GM19397 (cell line): ENCODE measurements around the gene RBFOX2.
"Not testable (repeated sequence)": the region's sequence is repeated elsewhere in the genome, so short reads cannot be mapped to it uniquely, and the experiment has no call there.

Experiments
- ATAC-seq: cut with Tn5 transposase; IDR thresholded peaks from one replicate; pipeline ENCODE4 v1.9.1; 2021; ENCODE audit warnings: mild to moderate bottlenecking, moderate library complexity; ENCODE audit not compliant: unreplicated experiment

Gene RBFOX2

GRCh38 chr22:35795476-35795875, 233.1 kb downstream of the RBFOX2 start:
- ATAC-seq: no peak

DNA sequence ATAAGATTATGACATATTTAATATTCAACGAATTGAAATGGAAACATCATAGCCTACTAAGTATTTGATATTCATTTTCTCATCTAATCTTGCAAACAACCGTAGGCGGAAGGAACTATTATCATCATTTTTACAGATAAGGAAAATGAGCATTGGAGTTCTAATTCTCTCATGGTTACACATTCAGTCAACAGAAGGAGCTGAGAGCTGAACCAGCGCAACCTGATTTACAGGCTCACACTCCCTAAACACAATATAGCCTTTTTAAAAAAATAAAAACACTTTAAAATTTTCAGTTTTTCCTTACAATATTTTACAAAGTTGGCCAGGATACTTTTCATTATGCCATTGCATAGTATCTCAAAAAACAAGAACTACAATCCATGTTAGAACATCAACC, 236.1 kb downstream of the RBFOX2 start:
- no peak for ATAC-seq

GRCh38 chr22:35791788-35792187, 236.8 kb downstream of the RBFOX2 start:
- ATAC-seq: not testable (repeated sequence)

- ATAC-seq: no peak
Observed at GRCh38 chr22:35785181-35785923, 243.3 kb downstream of the RBFOX2 start.

GRCh38 chr22:35784633-35785032, 244.0 kb downstream of the RBFOX2 start:
- no peak for ATAC-seq

DNA sequence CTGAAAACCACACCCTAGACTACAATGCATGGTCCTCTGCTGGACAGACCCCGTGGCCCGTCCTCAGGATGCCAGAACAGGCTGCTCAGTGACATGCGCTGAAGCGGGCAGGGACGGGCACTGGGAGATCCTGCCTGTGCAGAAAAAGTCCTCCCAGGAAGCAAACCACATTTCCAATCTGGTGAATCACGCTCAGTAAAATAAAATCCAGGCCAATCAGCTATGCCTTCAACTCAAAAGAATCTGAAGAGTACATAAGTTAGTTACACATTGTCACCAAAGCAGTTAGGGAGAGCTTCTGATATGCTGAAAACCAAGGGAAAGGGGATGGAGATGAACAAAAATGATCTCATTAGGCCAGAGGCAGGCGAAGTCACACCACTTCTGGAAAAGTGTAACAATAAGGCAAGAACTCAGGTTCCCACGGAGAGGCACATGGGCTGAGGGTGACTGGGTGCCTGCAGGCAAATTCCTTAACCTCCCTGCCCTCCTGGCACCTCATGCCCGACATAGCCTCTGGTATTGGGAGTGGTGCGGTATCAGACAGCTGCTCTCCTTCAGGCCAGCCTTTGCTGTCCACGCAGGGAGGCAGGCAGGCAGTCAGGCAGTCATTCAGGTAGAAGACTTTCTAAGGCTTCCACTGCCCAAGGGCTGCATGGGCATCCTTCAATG, 244.5 kb downstream of the RBFOX2 start:
- no peak for ATAC-seq

DNA sequence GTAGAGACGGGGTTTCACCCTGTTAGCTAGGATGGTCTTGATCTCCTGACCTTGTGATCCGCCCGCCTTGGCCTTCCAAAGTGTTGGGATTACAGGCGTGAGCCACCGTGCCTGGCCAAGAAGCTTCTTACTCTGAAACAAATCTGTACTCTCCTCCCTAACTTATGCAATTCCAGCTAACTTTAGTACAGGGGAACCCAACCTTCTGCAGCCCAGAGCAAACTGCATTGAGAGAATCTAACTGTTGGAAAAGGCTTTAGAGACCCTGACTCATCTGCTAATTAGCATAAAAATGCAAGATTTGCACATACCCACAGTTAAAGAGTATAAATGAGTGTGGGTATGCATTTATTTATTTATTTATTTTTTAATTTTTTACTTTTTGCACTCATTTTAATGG, 246.1 kb downstream of the RBFOX2 start:
- ATAC-seq: no peak

DNA sequence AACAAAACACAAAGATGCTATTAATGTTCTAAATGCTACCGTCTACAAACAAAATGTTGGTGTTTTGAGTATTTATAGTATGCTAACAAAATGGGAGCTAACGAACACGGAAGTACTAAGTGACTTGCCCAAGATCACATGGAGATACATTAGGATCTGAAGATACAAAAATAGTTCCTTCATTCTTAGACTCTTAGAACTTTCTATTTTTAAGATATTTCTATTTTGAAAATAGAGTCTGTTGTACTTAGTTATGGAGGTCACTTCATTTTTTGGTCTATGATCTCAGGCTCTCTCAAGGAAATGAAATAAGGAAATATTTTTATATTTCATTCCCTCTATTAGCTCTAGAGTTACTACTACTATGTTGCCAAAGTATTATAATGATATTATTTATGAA, 246.7 kb downstream of the RBFOX2 start:
- no peak for ATAC-seq

DNA sequence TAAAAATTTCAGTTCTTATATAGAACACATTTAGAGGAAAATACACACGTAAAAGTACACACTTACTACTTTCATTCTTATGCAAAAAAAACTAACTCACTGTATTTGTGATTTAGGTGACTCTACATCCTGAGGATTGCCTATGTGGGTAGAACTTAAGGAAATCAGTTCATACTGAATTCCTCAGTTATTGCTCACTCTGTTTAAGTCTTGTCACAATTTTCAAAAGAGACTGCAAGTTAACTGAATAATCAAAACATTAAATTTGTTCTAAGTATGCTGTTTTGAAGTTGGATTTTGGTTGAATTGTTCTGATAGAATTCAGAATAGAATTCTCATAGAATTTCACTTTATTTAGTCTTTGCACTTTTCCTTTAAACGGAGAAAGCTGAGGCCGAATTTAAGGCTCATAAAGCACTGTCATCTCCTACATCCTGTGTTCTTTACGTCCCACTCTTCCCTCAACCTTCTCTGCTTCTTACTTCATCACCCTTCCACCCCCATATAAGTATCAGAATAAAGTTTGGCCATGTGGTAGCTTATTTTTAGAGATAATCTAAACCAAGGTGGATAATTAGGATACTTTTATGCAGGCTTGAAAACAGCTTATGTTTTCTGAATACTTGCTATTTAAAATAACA, 251.2 kb downstream of the RBFOX2 start:
- ATAC-seq: no peak

DNA sequence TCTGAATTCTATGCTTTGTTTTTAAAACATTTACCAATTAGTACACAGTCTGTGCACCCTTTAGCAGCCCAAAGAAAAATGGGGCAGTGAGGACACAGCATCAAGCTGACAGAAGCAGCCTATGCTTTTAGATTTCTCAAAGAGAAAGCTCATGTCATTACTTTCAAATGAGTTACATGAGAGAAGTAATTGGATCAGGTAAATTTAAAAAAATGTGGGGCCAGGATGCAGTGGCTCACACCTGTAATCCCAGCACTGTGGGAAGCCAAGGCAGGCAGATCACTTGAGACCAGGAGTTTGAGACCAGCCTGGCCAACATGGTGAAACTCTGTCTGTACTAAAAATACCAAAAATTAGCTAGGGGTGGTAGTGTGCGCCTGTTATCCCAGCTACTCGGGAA, 253.3 kb downstream of the RBFOX2 start:
- ATAC-seq: no peak

DNA sequence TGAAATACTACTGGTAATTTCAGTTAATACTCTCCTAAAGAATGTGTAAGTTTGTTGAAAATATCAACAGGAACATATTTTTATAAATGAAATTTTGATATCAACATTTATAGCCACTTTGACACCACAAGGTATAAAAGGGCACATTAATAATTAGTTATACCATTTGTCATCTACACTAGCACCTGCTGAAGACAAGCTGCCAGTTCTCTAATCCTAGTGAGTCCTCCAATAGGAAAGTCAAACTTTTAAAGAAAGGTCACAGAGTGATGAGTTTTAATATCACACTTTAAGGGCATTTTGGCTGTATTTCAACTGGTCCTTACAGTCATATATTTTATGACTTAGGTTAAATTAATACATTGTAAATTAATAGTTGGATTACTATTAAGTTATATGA, 258.6 kb downstream of the RBFOX2 start:
- no peak for ATAC-seq

DNA sequence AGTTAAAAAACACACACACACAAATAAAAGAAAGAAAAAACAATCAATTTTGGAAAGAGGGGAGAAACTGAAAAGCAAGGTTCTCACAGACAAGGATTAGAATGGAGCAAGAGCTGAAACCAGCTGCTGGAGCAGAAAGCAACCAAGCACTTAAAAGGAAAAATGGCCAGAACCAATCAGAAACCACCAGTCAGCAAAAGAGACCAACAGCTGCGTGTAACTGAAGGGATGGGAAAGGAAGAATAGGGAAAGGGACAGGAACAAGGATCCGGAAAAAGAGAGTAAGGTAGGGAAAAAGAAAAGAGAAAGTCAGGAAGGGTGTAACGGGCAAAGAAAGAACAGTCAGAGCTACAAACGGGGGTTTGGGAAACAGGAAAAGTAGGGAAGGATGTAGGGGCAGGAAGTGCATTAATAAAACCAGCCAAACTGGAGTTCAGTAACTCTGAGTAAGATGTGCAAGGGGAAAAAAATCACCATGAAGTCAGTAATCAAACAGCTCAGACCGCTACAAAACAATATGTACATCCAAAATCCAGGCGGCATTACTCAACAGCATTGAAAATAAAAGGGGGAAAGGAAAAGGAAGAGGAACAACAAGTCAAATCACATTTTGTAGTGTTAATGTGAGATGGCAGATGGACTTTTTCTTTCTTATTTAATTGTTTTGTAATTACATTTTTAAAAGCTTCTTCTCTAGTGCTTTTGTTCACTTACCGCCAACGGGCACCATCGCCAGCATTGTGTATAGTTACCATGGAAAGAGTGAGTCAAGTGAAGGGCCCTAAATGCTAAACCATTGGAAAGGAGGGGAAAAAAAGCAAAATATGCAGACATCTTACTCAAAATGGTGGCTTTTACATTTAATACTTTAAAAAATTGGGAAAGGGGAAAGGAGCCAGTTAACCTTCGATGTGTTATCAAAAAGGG, 261.7 kb downstream of the RBFOX2 start:
- no peak for ATAC-seq

DNA sequence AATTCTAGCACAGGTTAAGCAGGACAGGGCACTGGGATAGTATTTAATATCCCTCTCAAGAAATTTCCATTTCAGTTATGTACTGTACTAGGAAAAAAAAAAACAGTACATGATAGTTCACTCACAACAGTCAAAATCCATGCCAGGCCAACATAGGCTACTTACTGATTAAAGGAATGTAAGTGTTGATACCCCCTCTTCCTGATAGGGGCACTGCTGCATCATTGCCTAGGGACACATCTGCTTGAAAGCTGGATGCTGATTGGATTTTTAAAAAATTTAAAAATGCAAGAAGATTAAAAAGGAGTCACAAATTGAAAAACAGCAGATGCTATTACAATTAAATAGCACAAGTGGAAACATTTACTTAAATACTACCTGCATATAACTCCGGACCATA, 267.6 kb downstream of the RBFOX2 start:
- no peak for ATAC-seq

GRCh38 chr22:35758394-35758793, 270.2 kb downstream of the RBFOX2 start:
- no peak for ATAC-seq

DNA sequence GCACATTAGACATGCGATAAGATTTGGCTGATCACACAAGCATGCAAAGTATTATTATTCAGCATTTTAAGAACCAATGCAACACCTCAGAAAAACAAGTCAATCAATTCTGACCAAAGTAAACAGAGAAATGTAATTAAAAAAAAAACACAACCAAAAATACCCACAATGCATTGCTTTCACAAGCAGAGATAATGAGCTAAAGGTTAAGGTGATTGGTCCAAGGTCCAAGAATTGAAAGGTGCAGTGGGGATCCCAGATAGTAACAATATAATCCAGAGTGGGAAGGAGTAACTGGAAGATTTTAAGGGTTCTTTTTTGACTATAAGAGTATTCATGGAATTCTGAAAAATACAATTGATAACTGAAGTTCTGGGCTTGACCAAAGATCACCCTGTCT, 271.9 kb downstream of the RBFOX2 start:
- no peak for ATAC-seq

- no peak for ATAC-seq
Observed at GRCh38 chr22:35754761-35755160, 273.9 kb downstream of the RBFOX2 start.

DNA sequence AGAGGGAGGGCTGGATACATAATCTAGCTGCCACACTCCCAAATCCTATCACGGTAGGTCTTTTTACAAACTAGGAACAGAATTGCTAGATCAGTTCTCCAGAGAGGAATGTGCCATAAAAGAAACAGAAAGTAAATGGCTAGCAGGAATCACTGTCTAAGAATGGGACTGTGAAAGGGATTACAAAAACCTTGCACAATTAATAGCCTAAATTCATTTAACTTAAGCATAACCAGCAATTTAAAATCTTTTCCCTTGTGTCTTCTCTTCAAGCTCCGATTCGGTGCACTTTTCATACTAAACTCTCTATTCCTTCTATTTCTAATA, 275.8 kb downstream of the RBFOX2 start:
- no peak for ATAC-seq

DNA sequence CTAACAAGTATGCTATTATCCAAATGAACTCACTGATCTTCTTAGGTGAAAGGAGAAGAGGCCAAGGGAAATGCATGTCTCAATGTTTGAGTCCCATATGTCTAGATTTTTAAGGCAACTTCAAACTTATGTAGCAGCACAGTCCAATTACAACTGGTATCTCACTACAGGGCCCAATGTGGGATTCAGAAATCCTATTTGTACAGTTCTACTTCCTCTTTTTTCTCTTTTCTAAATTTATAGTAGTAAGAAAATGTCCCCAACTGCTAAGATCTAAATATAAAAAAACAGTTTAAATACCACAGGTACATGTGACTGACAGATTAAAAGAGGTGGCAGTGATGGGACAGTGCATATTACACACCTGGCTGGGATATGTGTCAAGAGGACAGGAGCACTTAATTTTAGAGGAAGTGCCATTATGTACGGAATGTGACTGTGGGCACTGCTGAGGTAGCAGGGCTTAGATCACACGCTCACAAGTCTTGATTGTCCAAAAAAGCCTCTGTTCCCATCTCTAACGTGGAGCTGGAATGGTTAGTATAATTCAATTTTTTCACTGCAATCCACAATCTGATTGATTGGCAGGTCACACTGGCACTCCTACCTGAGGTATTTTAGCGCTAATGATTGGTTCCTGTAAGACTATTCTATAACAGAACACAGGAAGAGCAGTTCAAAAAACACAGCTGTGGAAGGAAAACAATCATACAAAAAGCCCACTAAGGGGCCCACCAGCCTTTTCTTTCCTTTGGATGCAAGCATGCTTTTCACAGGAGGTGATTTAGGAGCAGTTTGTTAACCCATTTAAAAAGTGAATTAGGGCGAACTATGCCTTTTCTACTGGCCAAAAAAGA, 276.4 kb downstream of the RBFOX2 start:
- no peak for ATAC-seq

DNA sequence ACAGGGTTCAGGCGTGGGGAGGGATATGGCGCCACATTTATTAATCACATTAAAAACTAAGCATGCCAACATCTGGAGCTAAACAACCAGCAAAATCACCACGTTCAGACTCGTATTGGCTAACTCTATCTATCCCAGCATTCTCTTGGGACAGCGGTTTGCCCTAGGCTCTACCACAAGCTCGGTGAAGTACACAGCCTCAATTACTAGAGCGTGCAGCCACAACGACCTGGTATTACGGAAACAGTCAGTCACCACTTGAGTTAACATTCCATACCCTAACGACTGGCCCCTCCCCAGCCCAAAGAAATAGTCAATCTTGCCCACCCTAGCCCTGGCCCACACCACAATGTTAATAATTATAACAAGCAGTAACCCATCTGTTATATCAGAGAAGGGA, 278.8 kb downstream of the RBFOX2 start:
- peak; percentile 74 for ATAC-seq

DNA sequence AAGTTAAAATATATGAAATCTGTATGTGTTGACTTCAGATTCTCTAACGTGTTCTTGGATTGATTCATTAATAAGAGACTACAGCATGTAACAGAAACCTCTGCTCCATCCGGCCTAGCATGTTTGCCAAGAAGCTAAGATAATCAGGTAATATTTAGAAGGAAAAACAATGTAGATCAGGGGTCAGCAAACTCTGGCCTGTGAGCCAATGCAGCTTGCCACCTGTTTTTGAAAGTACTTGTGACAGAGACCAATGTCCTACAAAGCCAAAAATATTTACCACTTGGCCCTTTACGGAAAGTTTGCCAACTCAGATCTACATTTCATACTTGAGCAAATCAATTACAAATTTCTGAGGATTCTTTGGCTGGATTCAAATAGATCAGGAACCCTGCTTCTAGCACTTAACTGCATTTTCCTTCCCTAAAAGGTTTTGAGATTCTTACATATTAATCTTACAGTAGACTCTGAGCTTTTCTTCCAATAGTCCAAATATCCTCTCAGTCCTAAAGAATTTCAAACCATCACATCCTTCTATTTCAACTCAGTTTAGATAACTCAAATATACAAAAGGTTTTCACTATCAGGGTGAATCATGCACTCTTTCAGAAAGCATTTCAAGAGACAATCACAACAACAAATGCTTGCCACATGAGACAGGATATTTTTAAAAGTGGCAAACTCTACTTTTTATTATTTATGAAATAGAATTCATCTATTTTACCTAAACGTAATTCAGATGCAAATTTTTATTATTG, 281.5 kb downstream of the RBFOX2 start:
- ATAC-seq: no peak
